Heart right ventricle (tissue), 16 donors: ENCODE data around the gene ADAMTS12. TPM values are rescaled to one million over a fixed set of nuclear protein-coding genes. Genes with fewer than 3 reads are reported as not detected.

ENCODE experiments used
- ATAC-seq, 8 donors: fragments of 200-7000 bp; cut with Tn5 transposase; one replicate each; pipeline ENCODE4 v1.9.1; 2020; ENCODE audit warnings: mild to moderate bottlenecking in 8 of 8, moderate library complexity in 8 of 8, moderate number of reproducible peaks in 1 of 8
- DNase-seq, 2 donors: peaks; one replicate each; pipeline ENCODE4 v3.0.0-alpha.2; 2020
- H3K27ac ChIP-seq, 10 donors: fragments of 200-600 bp; sonication (generic) in 2 of 10; one replicate each; pipeline versions ENCODE4 v1.5.0 to v1.8.0; 2020 to 2022; ENCODE audit warnings: mild to moderate bottlenecking in 3 of 10
- H3K27me3 ChIP-seq, 7 donors: fragments of 200-600 bp; one replicate each; pipeline ENCODE4 v1.8.0; 2021 to 2022; ENCODE audit warnings: mild to moderate bottlenecking in 2 of 7
- H3K36me3 ChIP-seq, 9 donors: fragments of 200-600 bp; sonication (generic) in 1 of 9; one replicate each; pipeline versions ENCODE4 v1.5.0 to v1.8.0; 2020 to 2022; ENCODE audit warnings: mild to moderate bottlenecking in 2 of 9
- H3K4me1 ChIP-seq, 9 donors: fragments of 200-600 bp; sonication (generic) in 1 of 9; one replicate each; pipeline versions ENCODE4 v1.5.0 to v1.8.0; 2020 to 2022; ENCODE audit warnings: mild to moderate bottlenecking in 4 of 9
- H3K4me3 ChIP-seq, 10 donors: fragments of 200-600 bp; sonication (generic) in 2 of 10; one replicate each; pipeline versions ENCODE4 v1.5.0 to v1.8.0; 2020 to 2022; ENCODE audit warnings: mild to moderate bottlenecking in 7 of 10, moderate library complexity in 2 of 10
- H3K9me3 ChIP-seq, 11 donors: fragments of 200-600 bp in 10 of 11; sonication (generic) in 2 of 11; one replicate each; pipeline versions ENCODE4 v1.5.0 to v1.8.0; 2013 to 2022; ENCODE audit warnings: mild to moderate bottlenecking in 2 of 11, control low read depth in 1 of 11, moderate library complexity in 1 of 11
- CTCF ChIP-seq, 9 donors: fragments of 200-600 bp; sonication (generic) in 2 of 9; IDR thresholded peaks; one replicate each; pipeline versions ENCODE4 v1.5.0 to v1.8.0; 2021 to 2022; ENCODE audit warnings: antibody characterized with exemption in 9 of 9, mild to moderate bottlenecking in 5 of 9, moderate library complexity in 1 of 9
- WGBS, 2 donors: extraction: QIAGEN DNeasy Blood & Tissue Kit; methylation state at CpG; one replicate each; pipeline ENCODE4 v1.1.7; 2013; ENCODE audit warnings: inconsistent platforms in 1 of 2; 5-methylcytosine and 5-hydroxymethylcytosine counted together
- intact Hi-C, 10 donors: fragments of 100-400 bp; cut with DNase I; formaldehyde crosslinking; loops; one replicate each; pipeline versions ENCODE4 v1.11.1 to v1.14.2; 2022
- polyA plus RNA-seq, 2 donors: library from polyadenylated mRNA; stranded (reverse); fragments of 200-250 nt; gene quantifications; one replicate each; pipeline ENCODE4 v1.2.3, GENCODE V29; 2013
- total RNA-seq, 10 donors: library from RNA; stranded (reverse); fragmentation: NEBNext Ultra II Directional in 3 of 10; extraction: Animal tissue kit (Norgen Biotek cat#: 25700) in 3 of 10; gene quantifications; one replicate each; pipeline versions ENCODE4 v1.2.1 to v1.2.4, GENCODE V29; 2021 to 2023
- donor health status: Arrhythmogenic right ventricular cardiomyopathy.
- donor health status: ischemic (EF 13 %, LVEDD 7.1; RV severe dilation, severe dysfunction).
- donor health status: healthy with polysubstance abuse.
- donor health status: DM: no; HTN: yes; CAD: no.
- donor health status: DM: no; HTN: no; CAD: no.
- donor health status: ischemic (EF 25% LVEDD 6.9; RV normal size, moderate dysfunction).
- donor health status: ischemic (EF 25% LVEDD 5.7; RV mildly dilated, moderate dysfunction).
- donor health status: healthy.
- donor health status: DM: yes; HTN: yes; CAD: no.
- donor health status: Ischemic cardiomyopathy.
- donor health status: ischemic (EF 35%, LVEDD 5.7; RV mildly dilated, moderate dysfunction).
- donor health status: nonischemic (EF 11% LVEDD 7.7; RV severe dilation, severe dysfunction).
- donor health status: DM: yes; HTN: yes; CAD: no.
- donor health status: PGD.
- donor health status: ischemic (EF 29% LVEDD 5.4; RV normal size, mild dysfunction).
- donor health status: nonischemic (EF 23%, LVEDD 6.1; RV moderate dilation, normal function).

Gene ADAMTS12
- total and polyA plus RNA-seq, 12 donors = 0.37 to 3.7 (median 1.3) TPM

GRCh38 chr5:33579789-33580188, 312.0 kb downstream of the ADAMTS12 start:
- Histone ChIP-seq H3K36me3 (no peaks in the 10 kb centered on the region), H3K9me3 (no peaks in the 10 kb centered on the region), H3K27me3 (no peaks in the 10 kb centered on the region), H3K4me3 (no peak overlapping the region), H3K27ac (peak overlapping the region in 2 of 10 donors; percentile 10 to 21), H3K4me1 (peaks cover 0 to 11% (median 0%) of the 10 kb centered on the region in 9 donors)
- no peak for ATAC-seq
- 96 to 98% methylated on average over 2 of the region's 2 CpGs for WGBS, 2 donors
- intact Hi-C loops = no loop called here
- TF ChIP-seq CTCF (IDR thresholded peaks at IDR 0.05) = no peak
- no peak for DNase-seq

- no peak for TF ChIP-seq CTCF (IDR thresholded peaks at IDR 0.05)
- Histone ChIP-seq H3K4me3 (no peak overlapping the region), H3K36me3 (no peaks in the 10 kb centered on the region), H3K9me3 (peaks cover 0 to 5% (median 0%) of the 10 kb centered on the region in 11 donors), H3K4me1 (peaks cover 0 to 11% (median 0%) of the 10 kb centered on the region in 9 donors), H3K27me3 (no peaks in the 10 kb centered on the region), H3K27ac (peak overlapping the region in 1 of 10 donors; percentile 21)
- 43 to 55% methylated on average over 3 of the region's 3 CpGs for WGBS, 2 donors
- no peak for DNase-seq
- ATAC-seq = no peak
- intact Hi-C loops = no loop called here
These were observed 312.6 kb downstream of the ADAMTS12 start for GRCh38 chr5:33579152-33579551.

GRCh38 chr5:33576726-33577590, 314.8 kb downstream of the ADAMTS12 start:
- ATAC-seq (peak in 7 of 8 donors; percentile 28 to 80 (median 71)), DNase-seq (no peak)
- peak overlapping the region in 6 of 10 donors; percentile 13 to 54 (median 32) for H3K27ac ChIP-seq
- WGBS, 2 donors = 66 to 74% methylated on average over 10 of the region's 10 CpGs
- no peaks in the 10 kb centered on the region for H3K27me3 ChIP-seq
- H3K4me1 ChIP-seq = peaks cover 0 to 11% (median 0%) of the 10 kb centered on the region in 9 donors
- TF ChIP-seq CTCF (IDR thresholded peaks at IDR 0.05) = no peak
- H3K36me3 ChIP-seq = no peaks in the 10 kb centered on the region
- intact Hi-C loops = no loop called here
- H3K9me3 ChIP-seq = peaks cover 0 to 5% (median 0%) of the 10 kb centered on the region in 11 donors
- no peak overlapping the region for H3K4me3 ChIP-seq

- no peak overlapping the region for H3K4me3 ChIP-seq
- peaks cover 0 to 23% (median 18%) of the 10 kb centered on the region in 9 donors for H3K4me1 ChIP-seq
- H3K27ac ChIP-seq = peak overlapping the region in 3 of 10 donors; percentile 1 to 60 (median 38)
- peak in 1 of 2 donors; percentile 58 for DNase-seq
- intact Hi-C loops = no loop called here
- H3K27me3 ChIP-seq = no peaks in the 10 kb centered on the region
- no peak for TF ChIP-seq CTCF (IDR thresholded peaks at IDR 0.05)
- no peaks in the 10 kb centered on the region for H3K9me3 ChIP-seq
- no peaks in the 10 kb centered on the region for H3K36me3 ChIP-seq
- 44 to 48% methylated on average over 2 of the region's 2 CpGs for WGBS, 2 donors
- peak in 7 of 8 donors; percentile 51 to 86 (median 71) for ATAC-seq
These were observed 326.5 kb downstream of the ADAMTS12 start for GRCh38 chr5:33565324-33565723.
